Smooth muscle cell (in vitro differentiated cells): ENCODE measurements around the gene UBE3D. TPM values are rescaled to one million over a fixed set of nuclear protein-coding genes. Genes with fewer than 3 reads are reported as not detected.

Source experiments
- DNase-seq: peaks from one replicate; lab custom pipeline; 2025; ENCODE audit not compliant: unreplicated experiment; lab: John Stamatoyannopoulos, UW
- H2AFZ ChIP-seq: fragments of 200-600 bp; sonication (generic); 2 replicates; pipeline ENCODE4 v1.6.0; 2016; ENCODE audit warnings: antibody characterized with exemption, low read depth, mild to moderate bottlenecking
- H3F3A ChIP-seq: fragments of 200-600 bp; sonication (generic); 2 replicates; pipeline ENCODE4 v1.6.0; 2017; ENCODE audit warnings: antibody characterized with exemption, low read depth
- H3K27ac ChIP-seq: fragments of 200-600 bp; sonication (generic); 2 replicates; pipeline ENCODE4 v1.5.1; 2016; ENCODE audit warnings: low read depth, mild to moderate bottlenecking
- H3K27me3 ChIP-seq: fragments of 200-600 bp; sonication (generic); 2 replicates; pipeline ENCODE4 v1.6.1; 2016; ENCODE audit warnings: low read depth, mild to moderate bottlenecking
- H3K36me3 ChIP-seq: fragments of 200-600 bp; sonication (generic); 2 replicates; pipeline ENCODE4 v1.5.1; 2016; ENCODE audit warnings: low read depth
- H3K4me1 ChIP-seq: fragments of 200-600 bp; sonication (generic); 2 replicates; pipeline ENCODE4 v1.5.1; 2016; ENCODE audit warnings: low read depth
- H3K4me2 ChIP-seq: fragments of 200-600 bp; sonication (generic); 2 replicates; pipeline ENCODE4 v1.6.0; 2016; ENCODE audit warnings: mild to moderate bottlenecking
- H3K4me3 ChIP-seq: fragments of 200-600 bp; sonication (generic); 2 replicates; pipeline ENCODE4 v1.5.1; 2016; ENCODE audit warnings: mild to moderate bottlenecking
- H3K79me2 ChIP-seq: fragments of 200-600 bp; sonication (generic); 2 replicates; pipeline ENCODE4 v1.6.0; 2016; ENCODE audit warnings: low read depth, mild to moderate bottlenecking
- H3K9ac ChIP-seq: fragments of 200-600 bp; sonication (generic); 2 replicates; pipeline ENCODE4 v1.6.0; 2016; ENCODE audit warnings: low read depth
- H3K9me3 ChIP-seq: fragments of 200-600 bp; sonication (generic); replicated peaks from 2 replicates; pipeline ENCODE4 v1.5.1; 2016; ENCODE audit warnings: low read depth
- H4K20me1 ChIP-seq: fragments of 200-600 bp; sonication (generic); 2 replicates; pipeline ENCODE4 v1.6.0; 2016; ENCODE audit warnings: low read depth
- CTCF ChIP-seq: fragments of 200-600 bp; sonication (generic); IDR thresholded peaks from 2 replicates; pipeline ENCODE4 v1.5.1; 2017; ENCODE audit warnings: borderline replicate concordance, mild to moderate bottlenecking, antibody characterized with exemption; ENCODE audit not compliant: insufficient read depth, poor library complexity, severe bottlenecking
- WGBS: methylation state at CpG from one replicate; pipeline ENCODE4 v1.1.7; 2016; ENCODE audit warnings: low lambda C conversion rate; 5-methylcytosine and 5-hydroxymethylcytosine counted together
- polyA plus RNA-seq: library from polyadenylated mRNA; unstranded; fragments of >200 nt; fragmentation: Nextera tagmentation; extraction: Ambion mirVana; gene quantifications from 2 replicates; pipeline ENCODE4 v1.2.1, GENCODE V29; 2016
- total RNA-seq: library from RNA; depleted of rRNA; stranded (reverse); fragments of >200 nt; gene quantifications from 2 replicates; pipeline ENCODE4 v1.2.3, GENCODE V29; 2014

UBE3D gene
- total and polyA plus RNA-seq, 2 experiments from 2014 or later, result 2.1 to 6.1 TPM

GRCh38 chr6:83053678-83054077, 12.0 kb downstream of the UBE3D start:
- Histone ChIP-seq H3K4me1 (peaks cover 5% of the 10 kb centered on the region), H3F3A (no peaks in the 10 kb centered on the region), H3K27ac (no peak overlapping the region), H3K9me3 (no peaks in the 10 kb centered on the region), H4K20me1 (no peaks in the 10 kb centered on the region), H3K27me3 (no peaks in the 10 kb centered on the region), H3K9ac (no peak overlapping the region), H3K4me2 (no peak overlapping the region), H3K79me2 (no peaks in the 10 kb centered on the region), H2AFZ (no peak overlapping the region), H3K36me3 (peaks cover under 1% of the 10 kb centered on the region), H3K4me3 (no peak overlapping the region)
- no peak for TF ChIP-seq CTCF
- no peak for DNase-seq
- WGBS, result 94% methylated on average over 3 of the region's 3 CpGs

DNA sequence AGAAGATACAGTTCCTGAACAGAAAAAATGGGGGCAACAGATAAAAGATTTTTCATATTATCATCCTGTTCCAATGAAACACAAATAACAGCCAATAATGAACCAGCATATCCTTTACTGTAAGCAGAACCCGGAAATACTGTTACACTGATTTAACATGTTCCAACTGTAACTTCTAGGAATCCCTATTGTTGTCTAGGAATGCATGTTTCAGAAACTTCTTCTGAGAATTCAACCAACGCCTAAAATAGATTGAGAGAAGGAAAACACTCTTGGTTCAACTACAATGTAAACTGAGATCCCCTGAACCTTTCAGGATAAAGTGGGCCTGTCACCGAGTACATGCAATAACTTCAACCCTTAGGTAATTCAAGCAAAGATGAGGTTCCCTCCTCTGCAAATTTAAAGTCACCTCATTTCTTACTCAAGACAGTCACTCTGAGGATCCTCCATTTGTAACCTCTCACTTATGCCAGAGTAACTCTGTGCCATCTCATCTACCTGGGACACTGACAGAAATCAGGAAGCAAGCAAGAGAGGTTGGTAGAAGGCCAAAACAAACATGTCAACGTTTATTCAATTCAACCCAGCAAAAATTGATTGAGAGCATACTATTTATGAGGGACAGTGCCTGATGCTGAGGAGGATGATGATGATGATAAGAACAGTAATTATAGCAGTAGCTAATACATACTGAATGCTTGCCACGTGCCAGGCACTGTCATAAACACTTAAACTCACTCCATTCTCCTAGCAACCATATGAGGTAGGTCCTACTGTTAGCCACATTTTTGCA, 14.1 kb downstream of the UBE3D start:
- Histone ChIP-seq H3K27me3 (no peaks in the 10 kb centered on the region), H3F3A (no peaks in the 10 kb centered on the region), H3K27ac (no peak overlapping the region), H3K4me2 (no peak overlapping the region), H4K20me1 (no peaks in the 10 kb centered on the region), H3K9ac (no peak overlapping the region), H3K9me3 (no peaks in the 10 kb centered on the region), H3K4me3 (no peak overlapping the region), H2AFZ (no peak overlapping the region), H3K36me3 (peaks cover 4% of the 10 kb centered on the region), H3K79me2 (no peaks in the 10 kb centered on the region), H3K4me1 (peaks cover 5% of the 10 kb centered on the region)
- no peak for DNase-seq
- 88% methylated on average over 5 of the region's 5 CpGs for WGBS
- TF ChIP-seq CTCF, result no peak

- Histone ChIP-seq H3K36me3 (peaks cover 4% of the 10 kb centered on the region), H2AFZ (no peak overlapping the region), H3K4me1 (peaks cover 18% of the 10 kb centered on the region), H3K79me2 (no peaks in the 10 kb centered on the region), H3F3A (no peaks in the 10 kb centered on the region), H3K4me3 (no peak overlapping the region), H3K9me3 (no peaks in the 10 kb centered on the region), H3K9ac (no peak overlapping the region), H3K4me2 (no peak overlapping the region), H4K20me1 (no peaks in the 10 kb centered on the region), H3K27ac (no peak overlapping the region), H3K27me3 (no peaks in the 10 kb centered on the region)
- no peak for DNase-seq
- 82% methylated on average over 7 of the region's 7 CpGs for WGBS
- no peak for TF ChIP-seq CTCF
These were observed 18.4 kb downstream of the UBE3D start for GRCh38 chr6:83047065-83047754.
